ENCODE data around the gene DMGDH.

The DMGDH gene

DNA sequence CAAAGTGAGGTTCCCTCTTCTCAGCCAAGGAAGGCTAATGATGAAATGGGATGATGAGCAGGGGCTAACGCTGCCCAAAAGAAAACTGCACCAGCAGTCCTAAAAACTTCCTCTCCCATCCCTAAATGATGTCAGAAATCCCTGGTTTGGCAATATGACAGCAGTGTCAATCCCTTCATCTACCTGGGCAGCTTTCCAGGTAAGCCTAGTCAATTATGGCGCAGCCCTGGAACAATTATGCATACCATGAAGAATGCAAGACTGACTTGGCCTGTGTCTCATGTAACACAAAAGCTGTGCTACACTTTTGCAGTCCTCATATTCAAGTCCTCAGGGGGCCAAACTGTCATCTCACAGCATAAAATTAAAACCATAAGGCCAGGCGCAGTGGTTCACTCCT lies 7.0 kb downstream of the DMGDH start:
- DNase-seq: no peak

DNA sequence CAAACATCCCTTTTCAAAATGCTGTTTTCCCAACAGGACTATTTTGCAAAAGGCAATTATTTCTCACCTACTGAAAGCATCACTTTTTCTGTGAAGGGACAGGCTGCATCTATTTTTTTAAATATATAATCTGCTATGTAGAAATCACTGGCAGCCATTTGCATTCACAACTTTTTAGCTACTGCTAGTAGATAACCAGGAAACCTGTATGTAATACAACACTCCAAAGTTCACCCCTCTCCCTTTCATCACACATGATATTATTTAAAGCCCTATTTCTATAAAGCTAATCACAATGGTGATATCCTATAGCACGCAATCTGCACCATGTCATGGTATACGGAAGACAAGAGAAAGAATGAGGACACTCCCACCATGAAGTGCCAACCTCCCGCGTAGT lies 9.8 kb downstream of the DMGDH start:
- DNase-seq: no peak

DNA sequence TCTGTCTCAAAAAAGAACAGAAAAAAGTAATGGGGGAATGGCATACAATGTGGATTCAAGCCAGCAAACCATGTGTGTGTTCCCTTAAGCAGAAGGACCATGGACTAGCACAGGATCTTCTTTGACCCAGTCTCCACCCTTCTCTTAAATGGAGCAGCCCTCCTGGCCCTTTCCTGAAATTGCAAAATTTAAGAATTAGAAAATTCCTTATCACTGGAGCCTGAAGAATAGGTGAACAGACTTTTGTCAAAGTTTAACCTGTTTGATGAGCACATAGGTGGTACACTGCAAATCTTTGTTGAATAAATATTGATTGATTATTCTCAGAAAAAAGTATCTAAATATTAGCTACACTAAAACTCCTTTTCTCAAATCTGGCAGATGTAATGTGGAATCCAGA lies 12.6 kb downstream of the DMGDH start:
- DNase-seq: no peak

DNA sequence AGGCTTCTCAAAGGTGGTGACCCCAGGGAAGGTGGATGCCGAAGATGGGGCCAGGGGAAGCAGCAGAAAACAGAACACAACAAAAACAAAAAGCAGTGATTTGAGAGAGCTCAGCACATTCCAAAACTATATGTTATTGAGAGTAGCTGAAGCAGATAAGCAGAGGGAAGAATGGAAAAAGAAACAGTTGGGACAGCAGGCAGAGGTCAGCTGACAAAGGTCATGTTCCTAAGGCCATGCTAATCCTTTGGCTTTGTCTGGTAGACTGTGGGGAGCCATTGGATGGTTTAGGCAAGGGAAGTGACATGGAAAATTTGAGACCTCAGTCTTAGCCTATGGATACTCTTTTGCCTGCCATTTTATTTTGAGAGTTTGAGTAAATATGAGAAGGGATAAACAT lies 14.5 kb downstream of the DMGDH start:
- no peak for DNase-seq

DNA sequence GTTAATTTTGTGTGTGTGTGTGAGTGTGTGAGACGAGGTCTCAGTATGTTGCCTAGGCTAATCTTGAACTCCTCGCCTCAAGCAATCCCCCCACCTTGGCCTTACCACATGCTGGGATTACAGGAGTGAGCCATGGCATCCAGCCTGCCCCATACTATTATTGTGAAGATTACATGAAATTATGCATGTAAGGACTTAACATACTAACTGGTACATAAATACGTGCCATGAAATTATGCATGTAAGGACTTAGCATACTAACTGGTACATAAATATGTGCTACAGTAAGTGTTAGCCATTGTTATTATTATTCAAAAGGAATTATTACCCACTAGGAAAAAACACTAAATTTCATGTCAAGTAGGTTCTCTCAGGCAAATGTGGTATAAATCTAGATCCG lies 16.2 kb downstream of the DMGDH start:
- no peak for DNase-seq

DNA sequence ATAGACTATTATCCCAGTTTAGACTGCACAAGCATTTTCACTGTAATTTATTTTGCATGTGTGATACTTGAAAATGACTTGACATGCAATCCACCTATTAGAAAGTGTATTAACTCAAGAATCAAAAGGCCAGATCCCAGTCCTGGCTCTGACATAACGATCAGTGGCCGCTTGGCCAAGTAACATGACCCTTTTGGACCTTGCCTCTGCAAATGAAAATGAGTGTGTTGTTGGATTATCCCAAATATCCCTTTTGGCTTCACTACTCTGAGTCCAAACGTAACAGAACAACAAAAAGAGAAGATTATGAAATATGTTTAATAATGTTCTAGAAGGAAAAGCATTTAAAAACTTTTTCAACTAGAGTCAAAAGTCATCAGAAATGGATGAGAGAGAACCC lies 19.0 kb downstream of the DMGDH start:
- DNase-seq: no peak

DNA sequence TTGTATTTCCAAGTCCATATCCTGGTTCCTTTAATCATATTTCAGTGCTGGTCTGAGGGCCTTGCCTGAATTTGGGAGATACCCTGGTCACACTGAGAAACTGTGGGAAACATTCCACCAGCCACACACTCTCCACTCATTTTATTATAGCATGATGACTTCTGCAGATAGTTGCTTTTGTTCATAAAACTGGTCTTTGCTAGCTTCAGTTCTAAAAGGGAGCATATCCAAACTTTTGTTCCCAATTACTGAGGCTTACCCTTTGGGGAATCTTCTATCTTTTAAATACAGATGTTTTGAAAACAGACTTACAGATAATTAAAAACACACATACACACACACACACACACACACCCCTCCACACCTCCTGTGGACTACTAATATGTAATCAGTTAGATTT lies 21.0 kb downstream of the DMGDH start:
- no peak for DNase-seq

DNA sequence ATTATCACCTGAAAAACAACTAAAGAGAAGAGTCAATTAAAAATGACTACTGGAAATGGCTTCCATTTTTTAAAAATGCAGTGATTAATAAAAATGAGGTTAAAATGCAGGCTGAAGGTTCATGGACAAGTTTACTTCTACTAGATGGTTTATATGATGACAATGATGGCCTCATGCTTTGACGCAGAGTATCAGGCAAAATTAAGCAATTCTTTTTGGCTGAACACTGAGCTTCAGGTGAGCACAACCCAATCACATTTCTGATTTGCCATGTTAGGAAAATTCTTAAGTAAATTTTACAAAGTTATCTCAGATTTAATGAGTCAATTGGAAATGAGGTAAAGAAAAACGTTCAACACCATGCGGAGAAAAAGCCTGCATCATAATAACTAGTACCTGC lies 22.3 kb downstream of the DMGDH start:
- DNase-seq: no peak

DNA sequence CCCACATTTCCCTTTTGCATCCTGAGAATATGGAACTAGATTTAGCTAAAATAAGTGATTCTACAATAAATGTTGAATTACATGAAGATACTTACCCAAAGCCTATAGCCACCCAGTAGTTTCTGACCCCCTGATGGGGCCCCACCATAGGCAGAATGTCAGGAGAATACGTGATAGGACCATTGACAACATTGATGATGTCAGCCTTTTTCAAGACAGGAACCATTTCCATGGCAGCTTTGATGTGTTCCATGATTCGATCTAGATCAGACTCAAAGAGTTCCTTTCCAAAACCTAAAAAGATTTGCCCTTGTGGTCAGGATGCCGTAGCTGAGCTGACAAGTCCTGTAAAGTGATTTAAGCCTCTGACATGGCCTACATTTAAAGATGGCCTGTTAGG lies 27.3 kb downstream of the DMGDH start:
- DNase-seq: no peak

DNA sequence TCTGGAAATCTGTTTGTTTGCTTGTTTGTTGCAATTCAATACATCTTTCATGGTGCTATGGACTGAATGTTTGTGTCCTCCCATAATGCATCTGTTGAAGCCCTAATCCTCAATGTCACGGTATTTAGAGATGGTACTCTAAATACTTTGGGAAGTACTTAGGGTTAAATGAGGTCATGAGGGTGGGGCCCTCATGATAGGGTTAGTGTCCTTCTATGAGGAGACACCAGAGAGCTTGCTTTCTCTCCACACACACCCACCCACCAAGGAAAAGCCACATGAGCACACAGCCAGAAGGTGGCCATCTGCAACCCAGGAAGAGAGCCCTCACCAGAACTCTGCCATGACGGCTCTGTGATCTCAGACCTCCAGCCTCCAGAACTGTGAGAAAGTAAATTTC lies 32.7 kb downstream of the DMGDH start:
- no peak for DNase-seq

DNA sequence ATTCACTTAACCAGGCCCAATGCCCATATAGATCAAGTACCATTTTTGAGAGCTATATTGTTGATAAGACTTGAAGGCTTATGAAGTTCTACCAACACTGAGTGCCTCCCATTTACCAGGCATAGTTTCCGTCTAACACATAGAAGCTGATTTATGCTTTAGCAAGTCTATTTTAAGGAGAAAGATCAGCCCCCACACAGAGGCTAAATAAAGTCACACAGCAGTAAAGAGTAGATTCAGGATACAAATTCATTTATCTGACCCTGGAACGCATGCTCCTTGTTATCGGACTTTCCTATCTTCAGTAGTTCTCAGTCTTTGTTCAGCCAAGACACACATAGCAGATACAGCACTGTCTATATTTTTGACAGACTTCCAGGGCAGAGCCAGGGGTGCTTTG lies 34.2 kb downstream of the DMGDH start:
- no peak for DNase-seq

DNA sequence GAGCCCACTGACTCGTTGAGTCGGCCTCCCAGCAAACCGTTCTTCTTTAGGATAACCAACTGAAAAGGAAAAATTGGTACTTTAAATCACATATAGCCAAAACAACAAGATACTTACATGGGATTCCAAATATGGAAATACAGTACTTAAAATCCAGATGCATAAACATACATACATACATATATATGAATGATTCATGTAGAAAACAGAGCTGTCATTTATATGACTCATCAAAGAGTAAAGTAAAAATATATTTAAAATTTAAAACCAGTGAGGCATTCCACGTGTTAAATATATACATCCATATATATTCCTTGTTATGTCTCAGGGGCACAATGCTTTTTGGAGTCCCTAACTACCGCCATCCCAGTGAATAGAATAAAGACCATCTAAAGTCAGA lies 36.7 kb downstream of the DMGDH start:
- no peak for DNase-seq

DNA sequence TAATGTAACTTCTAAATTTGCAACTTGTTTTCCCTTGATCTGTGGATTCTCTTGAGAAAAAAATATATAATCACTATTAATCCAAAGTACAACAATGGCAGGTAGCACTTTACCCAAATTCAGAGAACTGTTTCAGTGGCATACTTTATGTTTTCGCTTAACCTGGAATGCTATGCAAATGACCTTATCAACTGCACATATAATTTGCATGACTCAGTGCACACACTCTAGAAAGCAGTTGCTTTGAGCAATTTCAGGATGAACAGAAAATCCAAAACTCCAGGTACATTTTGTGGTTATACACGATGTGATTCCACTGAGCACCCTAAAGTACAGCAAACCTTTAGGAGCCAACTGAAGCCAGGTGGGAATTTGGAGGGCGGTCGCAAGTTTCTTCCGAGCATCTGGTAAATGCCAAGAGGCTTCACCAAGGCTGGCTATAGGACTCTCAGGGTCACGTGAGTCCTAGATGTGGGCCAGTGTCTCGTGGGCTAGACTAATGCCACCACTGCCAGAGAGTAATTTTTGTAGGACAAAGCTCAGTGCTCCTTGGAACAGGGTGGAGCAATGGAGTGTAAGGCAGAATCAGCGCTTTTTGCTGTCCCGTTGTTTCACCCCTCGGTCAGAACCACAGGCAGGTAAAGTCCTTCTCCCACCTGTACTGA lies 37.3 kb downstream of the DMGDH start:
- DNase-seq: no peak

DNA sequence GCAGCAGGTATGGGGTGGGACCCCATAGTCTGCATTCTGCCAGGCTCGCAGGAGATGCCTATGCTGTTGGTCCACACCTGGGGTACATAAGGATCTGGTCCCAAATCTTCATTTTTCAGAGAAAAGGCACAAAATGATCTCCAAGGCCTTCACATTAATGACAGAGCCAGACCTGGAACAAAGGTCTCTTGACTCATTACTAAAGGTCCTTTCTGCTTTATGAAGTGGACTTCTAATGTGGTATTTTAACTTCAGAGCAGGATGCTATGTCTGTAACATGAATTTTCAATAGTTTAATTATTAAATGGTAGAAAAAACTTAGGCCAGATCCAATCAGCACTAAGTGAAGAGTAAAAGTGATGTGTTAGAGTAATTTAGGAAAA lies 38.0 kb downstream of the DMGDH start:
- no peak for DNase-seq

DNA sequence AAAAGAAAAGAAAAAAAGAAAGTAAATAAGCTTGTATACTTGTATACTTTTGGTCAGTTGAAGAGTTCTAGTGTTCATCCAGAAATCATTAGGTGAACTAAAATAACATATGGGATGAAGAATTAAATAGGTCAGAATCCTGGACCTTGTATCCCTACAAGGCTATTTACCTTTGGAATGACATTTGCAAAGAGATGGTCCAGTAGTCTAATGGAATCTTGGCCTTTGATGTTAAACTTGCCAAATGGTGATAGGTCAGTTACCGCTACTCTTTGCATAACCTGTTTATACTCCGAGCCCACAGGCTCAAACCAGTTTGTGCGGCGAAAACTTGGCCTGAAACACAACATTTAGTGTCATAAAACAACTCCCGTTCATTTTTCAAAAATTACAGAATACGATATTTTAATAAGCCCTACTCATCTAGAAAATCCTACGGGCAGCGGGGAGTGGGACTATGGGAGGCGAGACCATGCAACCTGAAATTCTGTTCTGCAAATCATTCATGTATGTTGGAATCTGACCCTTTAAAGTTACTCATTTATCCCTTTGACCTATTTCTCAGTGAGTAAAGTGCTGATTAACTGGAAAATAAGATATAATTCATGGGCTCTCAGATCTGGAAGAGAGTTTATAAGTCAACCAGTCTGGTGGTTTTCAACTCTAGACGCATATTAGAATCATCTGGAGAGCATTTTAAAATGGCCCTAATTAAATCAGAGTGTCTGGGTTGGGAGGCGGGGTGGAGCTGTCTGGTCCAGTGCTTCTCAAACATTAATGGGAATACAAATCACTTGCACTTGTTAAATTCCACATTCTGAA lies 38.6 kb downstream of the DMGDH start:
- DNase-seq: no peak

DNA sequence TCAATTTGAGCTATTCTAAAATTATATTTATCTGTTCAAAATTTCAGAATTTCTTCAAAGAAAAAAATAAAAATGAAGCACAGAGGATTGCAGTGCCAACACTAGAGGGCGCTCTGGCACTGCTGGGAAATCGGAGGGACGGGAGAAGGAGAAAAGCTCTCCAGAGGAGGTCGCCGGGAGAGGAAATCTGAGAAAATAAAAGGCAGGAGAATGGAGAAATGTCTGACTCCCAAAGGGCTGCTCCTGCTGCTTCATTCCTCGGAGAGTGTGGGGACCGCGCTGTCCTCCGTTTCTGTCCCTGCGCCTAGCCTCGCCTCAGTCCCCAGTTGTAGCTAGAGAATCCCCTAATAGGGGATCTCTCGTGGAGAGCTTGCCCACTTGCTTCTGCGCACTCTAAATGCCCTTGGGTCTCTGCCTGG lies 44.4 kb downstream of the DMGDH start:
- peak; percentile 58 for DNase-seq

DNA sequence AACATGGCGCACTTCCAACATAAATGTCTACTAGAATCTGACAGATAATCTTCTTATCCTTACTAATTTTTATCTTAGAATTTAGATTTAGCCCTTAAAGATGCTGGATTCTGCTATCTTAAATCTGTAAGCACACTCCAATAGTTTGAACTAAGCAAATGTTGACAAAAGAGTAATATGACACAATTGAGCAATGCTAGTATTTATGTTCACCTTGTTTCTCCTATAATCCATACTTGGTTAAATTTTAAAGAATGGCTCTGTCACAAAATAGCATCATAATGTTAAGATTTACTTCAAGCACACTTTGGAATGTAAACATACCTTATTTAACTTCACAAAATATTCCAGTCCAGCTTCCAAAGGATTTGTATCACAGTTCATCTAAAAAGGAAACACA lies 45.5 kb downstream of the DMGDH start:
- DNase-seq: no peak

DNA sequence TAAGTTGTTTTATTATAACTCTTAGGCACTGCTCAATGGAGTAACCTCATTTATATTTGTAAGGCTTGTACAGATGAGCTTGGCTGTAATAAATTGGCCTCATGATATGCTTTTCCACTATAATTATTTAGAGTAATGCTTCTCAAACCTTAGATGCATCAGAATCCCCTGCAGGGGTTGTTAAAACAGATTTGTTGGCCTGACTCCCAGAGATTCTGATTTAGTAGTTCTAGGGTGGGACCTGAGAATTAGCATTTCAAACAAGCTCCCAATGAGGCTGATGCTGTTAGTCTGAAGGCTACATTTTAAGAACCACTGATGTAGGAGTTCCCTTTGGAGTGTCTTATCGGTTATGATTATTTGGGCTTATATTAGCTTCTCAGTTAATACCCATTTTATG lies 46.1 kb downstream of the DMGDH start:
- DNase-seq: no peak

DNA sequence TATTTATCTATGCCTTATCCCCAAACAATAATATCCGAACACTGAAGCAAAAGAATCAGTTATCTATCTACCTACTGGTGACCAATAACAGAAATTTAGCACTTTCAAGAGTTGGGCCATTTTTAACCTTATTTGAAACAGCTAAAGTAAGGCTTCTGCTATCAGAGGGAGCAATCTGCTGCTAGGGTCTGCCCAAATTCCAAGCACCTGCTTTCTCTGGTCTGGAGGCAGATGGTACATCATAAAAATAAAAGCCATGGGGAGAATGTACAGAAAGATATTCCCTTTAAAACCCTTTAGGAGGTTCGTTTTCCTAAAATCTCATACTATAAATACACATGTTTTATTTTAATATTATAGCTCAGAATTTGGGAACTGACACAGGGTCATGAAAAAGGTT lies 46.7 kb downstream of the DMGDH start:
- no peak for DNase-seq

DNA sequence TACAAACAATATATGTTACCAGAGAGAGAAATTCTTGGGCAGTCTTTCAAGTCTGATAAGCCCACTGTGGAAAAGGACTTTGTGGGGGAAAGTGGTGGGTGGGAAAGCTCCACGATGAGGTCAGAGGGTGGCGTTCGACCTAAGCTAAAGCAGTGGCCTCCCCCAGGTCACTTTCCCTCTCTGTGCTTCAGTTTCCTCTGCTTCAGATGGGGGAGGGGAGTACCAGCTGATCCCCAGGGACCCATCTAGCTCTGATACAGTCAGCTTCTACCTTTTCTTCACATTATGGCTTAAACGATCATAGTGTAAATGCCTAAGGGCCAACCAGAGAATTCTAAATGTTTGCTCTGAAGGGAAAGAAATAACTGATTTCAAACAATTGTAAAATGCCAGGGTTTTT lies 47.7 kb downstream of the DMGDH start:
- DNase-seq: no peak

DNA sequence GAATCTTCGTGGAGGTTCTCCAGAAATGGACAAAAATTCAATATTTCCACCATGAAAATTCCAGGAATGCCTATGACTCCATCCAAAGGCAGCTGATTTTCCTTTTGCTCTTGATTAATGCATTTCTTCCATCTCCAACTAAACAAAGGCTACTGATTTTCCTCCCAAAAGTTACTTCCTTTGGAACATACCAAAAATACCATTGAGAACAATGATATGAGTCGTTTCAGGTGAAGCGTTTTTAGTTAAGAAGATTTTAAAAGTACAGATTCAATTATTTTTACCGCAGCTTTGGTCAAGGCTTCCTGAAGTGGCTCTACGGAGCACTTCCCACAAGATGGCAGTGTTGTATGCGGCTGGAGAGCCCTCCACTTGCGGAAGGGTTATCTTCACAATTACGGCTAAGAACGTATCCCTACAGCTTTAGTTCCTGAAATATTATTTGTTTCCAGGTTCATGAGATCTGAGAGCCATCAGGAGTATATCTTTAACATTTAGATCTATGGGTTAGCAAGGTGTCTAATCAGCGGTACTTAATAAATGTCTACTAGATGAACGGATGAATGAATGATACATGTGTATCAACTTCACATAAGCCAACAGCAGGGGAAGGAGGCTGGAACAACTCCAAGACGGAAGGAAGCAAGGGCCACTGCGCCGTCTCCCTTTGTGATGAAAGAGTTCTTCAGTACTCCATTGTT lies 48.5 kb downstream of the DMGDH start:
- peak; percentile 55 for DNase-seq

DNA sequence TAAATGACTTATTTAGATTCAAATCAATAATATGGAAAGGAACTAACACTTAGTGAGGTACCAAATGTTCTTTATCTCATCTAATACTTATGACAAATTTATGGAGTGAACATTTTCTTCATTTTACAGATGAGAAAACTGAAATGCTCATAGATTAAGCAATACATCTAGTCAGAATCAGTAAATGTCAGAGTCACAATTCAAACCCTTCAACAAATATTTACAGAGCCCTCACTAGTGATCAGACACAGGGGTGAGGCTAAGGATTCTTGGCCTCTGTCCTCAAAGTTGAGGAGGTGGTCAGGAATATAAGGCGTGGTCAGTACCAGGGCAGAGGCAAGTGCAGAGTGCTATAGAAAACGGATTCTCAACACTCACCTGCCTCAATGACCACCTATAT lies 54.8 kb downstream of the DMGDH start:
- DNase-seq: no peak

DNA sequence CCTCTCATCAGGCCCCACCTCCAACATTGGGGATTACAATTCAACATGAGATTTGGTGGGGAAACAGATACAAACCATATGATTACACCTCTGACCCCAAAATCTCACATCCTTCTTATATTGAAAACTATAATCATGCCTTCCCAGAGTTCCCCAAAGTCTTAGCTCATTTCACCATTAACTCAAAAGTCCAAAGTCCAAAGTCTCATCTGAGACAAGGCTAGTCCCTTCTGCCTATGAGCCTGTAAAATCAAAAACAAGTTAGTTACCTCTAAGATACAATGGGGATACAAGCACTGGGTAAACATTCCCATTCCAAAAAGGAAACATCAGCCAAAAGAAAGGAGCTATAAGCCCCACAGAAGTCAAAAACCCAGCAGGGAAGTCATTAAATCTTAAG lies 57.6 kb downstream of the DMGDH start:
- DNase-seq: no peak

DNA sequence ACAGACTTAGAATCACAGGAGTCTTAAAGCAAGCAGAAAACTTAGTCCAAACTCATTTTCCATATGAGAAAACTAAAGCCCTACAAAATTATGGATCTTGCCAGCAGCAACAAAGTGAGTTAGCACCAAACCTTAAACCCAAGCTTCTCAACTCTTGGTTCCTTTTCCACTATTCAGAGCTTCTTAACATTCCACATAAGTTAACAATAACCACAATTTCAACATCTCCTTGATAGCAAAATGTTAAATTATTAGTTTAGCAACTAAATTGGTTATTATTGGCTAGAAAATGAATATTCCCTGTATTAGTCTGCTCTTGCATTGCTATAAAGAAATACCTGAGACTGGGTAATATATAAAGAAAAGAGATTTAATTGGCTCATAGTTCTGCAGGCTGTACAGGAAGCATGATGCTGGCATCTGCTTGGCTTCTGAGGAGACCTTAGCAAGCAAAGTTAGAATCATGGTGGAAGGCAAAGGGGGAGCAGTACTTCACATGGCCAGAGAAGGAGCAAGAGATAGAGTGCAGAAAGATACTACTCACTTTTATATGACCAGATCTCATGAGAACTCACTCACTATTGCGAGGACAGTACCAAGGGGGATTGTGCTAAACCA lies 58.1 kb downstream of the DMGDH start:
- DNase-seq: no peak

All from activated CD4-positive, alpha-beta T cell treated with anti-CD3 and anti-CD28 coated beads, Interleukin-2, Interleukin-6, amounts not matched to agents 100 ng/mL and 50 ng/mL, durations not matched to agents 16 hours and 8 hours (primary cell).